Measurements from ENCODE around the gene ICE2. TPM values are rescaled to one million over a fixed set of nuclear protein-coding genes. Genes with fewer than 3 reads are reported as not detected.

Gene ICE2
- total RNA-seq, 3 donors from 2014 or later = 31.5 to 47.5 (median 36.3) TPM

GRCh38 chr15:60395276-60396011, 83.5 kb downstream of the ICE2 start:
- intact Hi-C loops (cut with DNase I, micrococcal nuclease) = no loop called here
- ATAC-seq (no peak), DNase-seq (no peak)
- Histone ChIP-seq H3K4me1 (ENCODE audit: low read depth) (peaks cover 58% of the 10 kb centered on the region), H3K4me3 (no peak overlapping the region), H3K9me3 (no peaks in the 10 kb centered on the region), H3K36me3 (ENCODE audit: low read depth) (no peaks in the 10 kb centered on the region)
- TF ChIP-seq CTCF (IDR thresholded peaks at IDR 0.05) = no peak

GRCh38 chr15:60394689-60395097, 84.2 kb downstream of the ICE2 start:
- Histone ChIP-seq H3K4me1 (ENCODE audit: low read depth) (peaks cover 66% of the 10 kb centered on the region), H3K9me3 (no peaks in the 10 kb centered on the region), H3K4me3 (no peak overlapping the region), H3K36me3 (ENCODE audit: low read depth) (no peaks in the 10 kb centered on the region)
- ATAC-seq (no peak), DNase-seq (no peak)
- intact Hi-C loops (cut with DNase I, micrococcal nuclease) = no loop called here
- TF ChIP-seq CTCF (IDR thresholded peaks at IDR 0.05) = no peak

GRCh38 chr15:60392986-60393790, 85.8 kb downstream of the ICE2 start:
- intact Hi-C loops (cut with DNase I, micrococcal nuclease) = no loop called here
- Histone ChIP-seq H3K9me3 (no peaks in the 10 kb centered on the region), H3K4me1 (ENCODE audit: low read depth) (peaks cover 72% of the 10 kb centered on the region), H3K4me3 (no peak overlapping the region), H3K36me3 (ENCODE audit: low read depth) (no peaks in the 10 kb centered on the region)
- no peak for TF ChIP-seq CTCF (IDR thresholded peaks at IDR 0.05)
- DNase-seq (peak in 2 of 3 donors; percentile 54 to 71), ATAC-seq (peak; percentile 27)

- H3K4me3 ChIP-seq = no peak overlapping the region
- DNase-seq = no peak
- TF ChIP-seq CTCF (IDR thresholded peaks at IDR 0.05) = no peak
- intact Hi-C loops (cut with DNase I, micrococcal nuclease) = no loop called here
- H3K9me3 ChIP-seq = no peaks in the 10 kb centered on the region
- H3K4me1 ChIP-seq (ENCODE audit: low read depth) = peaks cover 72% of the 10 kb centered on the region
- no peak for ATAC-seq
- no peaks in the 10 kb centered on the region for H3K36me3 ChIP-seq (ENCODE audit: low read depth)
These were observed 86.3 kb downstream of the ICE2 start for GRCh38 chr15:60392601-60392985.

- no peak for TF ChIP-seq CTCF (IDR thresholded peaks at IDR 0.05)
These were observed 87.1 kb downstream of the ICE2 start for GRCh38 chr15:60391722-60392315.

More at GRCh38 chr15:60391722-60392315, 87.1 kb downstream of the ICE2 start:
- DNase-seq = no peak
- H3K4me3 ChIP-seq = no peak overlapping the region
- no peaks in the 10 kb centered on the region for H3K36me3 ChIP-seq (ENCODE audit: low read depth)
- intact Hi-C loops (cut with DNase I, micrococcal nuclease) = no loop called here
- peaks cover 72% of the 10 kb centered on the region for H3K4me1 ChIP-seq (ENCODE audit: low read depth)
- peak; percentile 1 for ATAC-seq
- no peaks in the 10 kb centered on the region for H3K9me3 ChIP-seq

All from mucosa of descending colon (tissue), 3 donors.